OCI-LY1 (cell line): ENCODE measurements around the gene RCAN2.

Source experiments
- CTCF ChIP-seq: fragments of 200-600 bp; sonication (generic), shearing (Covaris generic); IDR thresholded peaks from 2 replicates; pipeline ENCODE4 v1.5.1; 2017; ENCODE audit warnings: mild to moderate bottlenecking, antibody characterized with exemption, low read length, moderate library complexity, mixed read lengths
- EZH2 ChIP-seq: fragments of 200-600 bp; sonication (generic), shearing (Covaris generic); IDR thresholded peaks from 2 replicates; pipeline ENCODE4 v1.8.0; 2017; ENCODE audit warnings: borderline replicate concordance, mixed run types, mild to moderate bottlenecking, antibody characterized with exemption, low read length, moderate library complexity, mixed read lengths

GRCh38 chr6:46368169-46368536, 123.1 kb downstream of the RCAN2 start:
- no peak for TF ChIP-seq EZH2
- TF ChIP-seq CTCF = no peak
